HTERT RPE-1 (cell line): ENCODE data around the gene DPY30.
"Not testable (repeated sequence)": the region's sequence is repeated elsewhere in the genome, so short reads cannot be mapped to it uniquely, and the experiment has no call there.

Experiments
- in situ Hi-C: fragments of 300-500 bp; cut with MboI; formaldehyde crosslinking; loops from 4 replicates; pipeline ENCODE4 v1.14.3; 2020; ENCODE audit warnings: low sequenced_read_pairs

DPY30 gene

DNA sequence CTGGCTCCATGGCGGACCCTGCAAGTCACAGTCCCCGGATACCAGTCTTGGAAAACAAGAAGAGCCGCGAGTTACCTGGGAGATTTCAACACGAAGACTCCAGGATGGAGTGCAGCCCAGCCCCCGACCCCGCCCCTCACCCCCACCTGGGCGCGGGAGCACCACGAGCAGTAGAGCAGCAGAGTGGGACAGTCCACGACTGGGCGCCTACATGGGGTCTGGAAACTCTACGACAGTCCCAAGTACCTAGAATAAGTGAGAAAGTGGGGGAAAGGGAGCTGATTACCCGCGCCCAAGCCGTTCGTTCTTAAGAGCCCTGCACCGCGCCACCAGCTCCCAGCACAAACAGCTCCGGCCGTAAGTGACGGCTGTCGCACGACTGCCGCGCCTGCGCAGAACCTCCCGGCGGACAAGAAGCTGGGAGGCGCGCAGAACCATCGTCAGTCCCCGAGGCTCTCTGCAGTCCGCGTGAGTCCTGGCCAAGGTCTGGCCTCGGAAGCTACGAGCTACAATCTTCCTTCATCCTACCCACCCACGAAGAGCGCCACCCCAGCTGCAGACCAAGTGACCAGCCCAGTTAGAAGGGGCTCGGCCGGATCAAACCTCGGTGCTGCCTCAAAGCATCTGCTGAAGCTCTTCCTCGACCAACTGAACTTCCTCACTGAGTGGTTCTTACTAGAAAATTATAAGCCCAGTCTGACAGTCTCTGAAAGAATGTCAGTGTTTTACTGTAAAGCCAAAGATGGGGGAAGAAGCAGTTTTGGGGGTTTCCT is at the start of gene DPY30:
Gene DPY30, minus strand, starts transcription at position 359 of the 773 bp plus-strand sequence. Its CDS starts 349 bp downstream, at position 10.
- in situ Hi-C loops, result no loop called here

GRCh38 chr2:32074134-32074506 is 34.5 kb upstream of the DPY30 start:
- in situ Hi-C loops, result no loop called here

DNA sequence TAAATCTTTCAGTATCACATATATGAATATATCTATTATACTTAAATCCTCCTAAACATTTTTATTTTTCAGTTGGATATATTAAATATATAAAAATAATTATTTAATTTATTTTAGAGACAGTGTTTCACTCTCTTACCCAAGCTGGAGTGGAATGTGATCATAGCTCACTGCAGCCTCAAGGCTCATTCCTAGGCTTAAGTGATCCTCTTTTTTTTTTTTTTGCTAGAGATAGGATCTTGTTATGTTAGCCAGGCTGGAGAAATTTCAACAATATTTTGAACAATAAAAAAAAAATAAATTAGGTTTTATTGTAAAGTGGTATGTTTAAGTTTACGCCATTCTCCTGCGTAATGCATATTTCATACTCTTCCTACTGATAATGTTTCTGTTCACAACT is 27.9 kb upstream of the DPY30 start:
- in situ Hi-C loops, result no loop called here

GRCh38 chr2:32064713-32065112 is 25.1 kb upstream of the DPY30 start:
- in situ Hi-C loops, result no loop called here

GRCh38 chr2:32064021-32064601 is 24.5 kb upstream of the DPY30 start:
- in situ Hi-C loops, result no loop called here

DNA sequence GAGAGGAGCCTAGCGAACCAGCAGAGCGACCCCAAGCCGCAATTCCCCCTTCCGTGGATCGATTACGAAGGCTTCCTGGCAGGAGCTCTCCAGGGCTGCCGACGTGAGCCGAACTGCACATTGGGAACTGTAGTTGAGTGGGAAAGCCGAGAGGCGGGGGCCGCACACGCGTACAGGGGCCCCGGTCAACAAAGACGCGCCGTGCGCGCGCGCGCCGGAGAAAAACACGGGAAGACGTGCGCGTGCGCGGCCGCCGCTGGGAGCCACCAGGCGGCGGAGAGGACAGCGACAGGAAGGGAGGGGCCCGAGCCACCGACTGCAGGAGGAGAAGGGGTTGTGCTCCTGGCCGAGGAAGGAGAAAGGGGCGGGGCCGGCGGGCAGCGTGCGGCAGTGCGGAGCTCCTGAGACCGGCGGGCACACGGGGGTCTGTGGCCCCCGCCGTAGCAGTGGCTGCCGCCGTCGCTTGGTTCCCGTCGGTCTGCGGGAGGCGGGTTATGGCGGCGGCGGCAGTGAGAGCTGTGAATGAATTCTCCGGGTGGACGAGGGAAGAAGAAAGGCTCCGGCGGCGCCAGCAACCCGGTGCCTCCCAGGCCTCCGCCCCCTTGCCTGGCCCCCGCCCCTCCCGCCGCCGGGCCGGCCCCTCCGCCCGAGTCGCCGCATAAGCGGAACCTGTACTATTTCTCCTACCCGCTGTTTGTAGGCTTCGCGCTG is 23.9 kb upstream of the DPY30 start, which contains the start of gene SPAST:
Gene SPAST, plus strand, starts transcription at position 247 of the 711 bp plus-strand sequence. Its CDS starts 276 bp downstream, at position 523.
- in situ Hi-C loops, result no loop called here

GRCh38 chr2:32061973-32062861 is 22.6 kb upstream of the DPY30 start:
- in situ Hi-C loops, result no loop called here

- in situ Hi-C loops, result no loop called here
Observed at GRCh38 chr2:32061430-32061829, 21.8 kb upstream of the DPY30 start.

- in situ Hi-C loops, result no loop called here
Observed at GRCh38 chr2:32060266-32060665, 20.7 kb upstream of the DPY30 start.

- in situ Hi-C loops, result no loop called here
Observed at GRCh38 chr2:32058130-32058529, 18.5 kb upstream of the DPY30 start.

GRCh38 chr2:32054583-32054982 is 15.0 kb upstream of the DPY30 start:
- in situ Hi-C loops, result not testable (repeated sequence)

DNA sequence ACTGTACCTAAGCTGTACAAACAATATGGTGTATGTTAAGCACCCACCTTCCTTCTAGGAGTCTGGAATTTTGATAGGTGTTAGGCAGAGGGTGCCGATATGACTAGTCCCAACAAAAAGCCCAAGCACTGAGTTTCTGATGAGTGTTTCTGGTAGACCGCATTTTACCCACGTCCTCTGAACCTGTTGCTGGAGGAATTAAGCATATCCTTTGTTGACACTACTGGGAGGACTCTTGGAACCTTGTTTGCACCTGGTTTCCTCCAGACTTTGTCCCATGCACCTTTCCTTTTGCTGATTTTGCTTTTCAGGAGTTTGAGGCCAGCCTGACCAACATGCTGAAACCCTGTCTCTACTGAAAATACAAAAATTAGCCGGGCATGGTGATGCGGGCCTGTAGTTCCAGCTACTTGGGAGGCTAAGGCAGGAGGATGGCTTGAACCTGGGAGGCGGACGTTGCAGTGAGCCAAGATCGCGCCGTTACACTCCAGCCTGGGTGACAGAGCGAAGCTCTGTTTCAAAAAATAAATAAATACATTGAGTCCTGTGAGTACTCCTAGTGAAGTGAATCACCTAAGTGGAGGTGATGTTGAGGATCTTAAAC is 12.3 kb upstream of the DPY30 start:
- in situ Hi-C loops, result no loop called here

DNA sequence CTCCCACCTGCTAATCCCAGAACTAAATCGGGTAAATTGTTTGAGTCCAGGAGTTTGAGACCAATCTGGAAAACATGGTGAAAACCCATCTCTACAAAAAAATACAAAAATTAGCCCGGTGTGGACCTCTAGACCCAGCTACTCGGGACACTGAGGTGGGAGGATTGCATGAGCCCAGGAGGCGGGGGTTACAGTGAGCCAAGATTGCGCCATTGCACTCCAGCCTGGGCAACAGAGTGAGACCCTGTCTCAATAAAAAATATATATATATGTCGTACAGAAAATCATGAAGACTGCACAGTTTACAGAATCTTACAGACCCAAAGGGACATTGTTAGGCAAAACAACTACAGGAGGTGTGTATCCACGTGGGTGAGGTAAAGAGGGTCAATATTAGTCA is 4.0 kb upstream of the DPY30 start:
- in situ Hi-C loops, result no loop called here

DNA sequence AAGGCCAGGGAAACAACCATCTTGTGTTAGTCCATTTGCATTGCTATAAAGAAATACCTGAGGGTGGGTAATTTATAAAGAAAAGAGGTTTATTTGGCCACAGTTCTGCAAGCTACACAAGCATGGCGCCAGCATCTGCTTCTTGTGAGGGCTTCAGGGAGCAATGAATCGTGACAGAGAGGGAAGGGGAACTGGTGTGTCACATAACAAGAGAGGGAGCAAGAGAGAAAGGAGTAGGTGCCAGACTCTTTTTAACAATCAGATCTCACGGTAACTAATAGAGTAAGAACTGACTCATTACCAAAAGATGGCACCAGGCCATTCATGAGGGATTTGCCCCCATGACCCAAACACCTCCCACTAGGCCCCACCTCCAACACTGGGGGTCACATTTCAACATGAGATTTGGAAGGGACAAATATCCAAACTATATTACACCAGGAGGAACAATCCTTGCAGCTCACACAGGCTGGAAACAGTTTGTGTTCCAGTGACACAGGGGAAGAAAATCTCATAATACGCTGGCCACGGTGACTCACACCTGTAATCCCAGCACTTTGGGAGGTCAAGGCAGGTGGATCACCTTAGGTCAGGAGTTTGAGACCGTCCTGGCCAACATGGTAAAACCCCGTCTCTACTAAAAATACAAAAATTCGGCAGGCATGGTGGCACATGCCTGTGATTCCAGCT is 5.3 kb downstream of the DPY30 start:
- in situ Hi-C loops, result not testable (repeated sequence)

GRCh38 chr2:32018789-32019482 is 20.7 kb downstream of the DPY30 start:
- in situ Hi-C loops, result not testable (repeated sequence)

- in situ Hi-C loops, result no loop called here
Observed at GRCh38 chr2:32012872-32013271, 26.7 kb downstream of the DPY30 start.

DNA sequence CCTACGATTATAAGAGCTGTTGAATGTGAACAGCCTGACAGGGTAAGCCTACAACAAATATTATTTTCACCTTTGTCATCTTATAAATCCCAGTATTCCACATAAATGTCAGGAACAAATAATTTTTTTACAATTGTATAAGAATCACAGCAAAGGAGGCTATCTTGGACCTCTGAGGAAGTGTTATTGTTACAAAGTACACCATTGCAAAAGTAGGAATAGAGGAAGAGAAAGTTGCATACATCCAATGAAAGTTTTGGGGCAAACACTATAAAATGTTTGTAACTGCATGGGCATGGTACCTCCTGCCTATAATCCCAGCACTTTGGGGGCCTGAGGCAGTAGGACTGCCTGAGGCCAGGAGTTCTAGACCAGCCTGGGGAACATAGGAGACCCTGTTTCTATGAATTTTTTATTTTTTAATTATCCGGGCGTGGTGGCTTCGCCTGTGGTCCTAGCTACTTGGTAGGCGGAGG is 28.1 kb downstream of the DPY30 start:
- in situ Hi-C loops, result no loop called here

DNA sequence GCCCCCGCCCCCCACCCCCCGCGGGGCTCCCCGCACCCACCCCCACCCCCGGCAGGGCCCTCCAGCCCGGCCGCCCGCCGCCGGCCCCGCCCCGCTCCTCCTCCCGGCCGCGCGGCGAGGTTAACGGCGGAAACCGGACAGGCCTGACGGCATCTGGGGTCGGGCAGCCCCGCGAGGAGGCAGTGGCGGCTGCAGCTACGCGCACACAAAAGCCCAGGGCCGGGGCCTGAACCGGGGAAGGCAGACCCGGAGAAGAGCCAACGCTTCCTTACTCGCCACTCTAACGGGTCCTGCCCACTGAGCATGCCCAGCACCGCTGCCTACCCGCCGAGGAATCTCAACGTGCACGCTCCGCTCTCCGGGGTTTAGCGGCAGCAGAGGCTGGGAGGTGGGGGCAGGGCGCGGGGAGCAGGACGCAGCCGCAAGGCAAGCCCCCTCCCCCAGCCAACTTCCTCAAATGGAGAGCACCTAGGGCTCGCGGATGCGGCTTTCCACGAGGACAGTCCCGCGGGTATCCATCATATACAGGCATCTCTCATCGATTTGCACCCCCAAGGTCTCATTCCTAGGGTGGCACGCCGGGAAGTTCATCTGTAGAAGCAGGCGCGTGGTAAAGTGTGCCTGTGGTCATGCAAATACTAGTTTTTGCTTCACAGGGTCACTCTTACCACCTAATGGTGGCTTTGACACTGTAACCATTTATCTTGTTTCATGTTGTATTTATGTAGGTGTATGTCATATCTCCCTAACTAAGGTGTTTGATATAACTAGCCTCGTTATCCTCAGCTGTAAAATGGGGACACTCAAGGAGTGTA is 28.7 kb downstream of the DPY30 start, which contains the start of gene MEMO1:
Gene MEMO1, minus strand, starts transcription at position 339 of the 815 bp plus-strand sequence. CDS start 761 bp downstream, outside the sequence.
- in situ Hi-C loops, result no loop called here
